HUDEP-2 (cell line): ENCODE measurements around the gene MICAL2.

Experiments
- DNase-seq, 76 experiments: peaks; one replicate each; lab custom pipeline; 2025; ENCODE audit not compliant: unreplicated experiment in 76 of 76; lab: John Stamatoyannopoulos, UW

MICAL2 gene

DNA sequence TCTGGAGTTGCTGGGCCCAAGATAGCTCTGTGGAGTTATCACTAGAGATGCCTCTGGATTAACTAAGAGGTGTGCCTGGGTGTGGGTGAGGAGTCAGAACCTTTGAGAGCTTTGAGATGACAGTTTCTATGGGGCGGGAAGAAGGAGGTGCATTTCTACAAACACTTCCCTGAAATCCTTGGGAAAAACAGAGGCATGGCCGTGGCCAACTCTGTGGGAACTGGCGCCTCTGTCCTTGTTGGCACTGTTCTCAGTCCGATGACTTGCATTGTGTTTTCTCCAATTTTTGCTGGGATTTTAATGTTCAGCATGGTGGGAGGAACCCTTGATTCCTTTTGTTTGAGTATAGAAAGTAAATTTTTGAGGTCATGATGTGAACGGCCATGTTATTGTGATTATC is 151.2 kb downstream of the MICAL2 start:
- DNase-seq = no peak

DNA sequence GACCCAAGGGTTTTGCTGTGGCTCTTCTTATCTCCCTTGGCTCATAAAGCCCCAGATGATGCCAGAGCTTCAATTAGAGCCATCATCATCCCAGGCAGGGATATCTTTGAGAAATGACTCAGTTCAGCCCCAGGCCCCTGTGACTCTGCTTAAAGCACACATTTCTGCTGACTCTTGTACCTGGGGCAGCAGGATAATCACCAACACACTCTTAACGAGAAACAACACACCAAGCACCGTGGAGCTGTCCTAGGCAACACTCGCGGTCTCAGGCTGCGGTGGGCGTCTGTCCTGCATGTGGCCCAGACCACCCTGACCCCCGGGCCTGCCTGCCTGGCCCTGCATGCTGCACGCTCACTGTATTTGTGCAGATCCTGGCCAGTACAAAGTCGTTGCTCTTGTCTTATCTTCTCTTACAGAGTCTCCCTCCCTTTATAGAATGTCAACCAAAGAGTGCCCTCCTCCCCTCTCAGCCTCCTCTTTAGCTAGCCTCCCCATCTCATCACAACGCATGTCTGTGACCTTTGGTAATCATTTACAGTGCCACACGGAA is 152.8 kb downstream of the MICAL2 start:
- peak in 71 of 76 experiments; percentile 13 to 81 (median 51) for DNase-seq

DNA sequence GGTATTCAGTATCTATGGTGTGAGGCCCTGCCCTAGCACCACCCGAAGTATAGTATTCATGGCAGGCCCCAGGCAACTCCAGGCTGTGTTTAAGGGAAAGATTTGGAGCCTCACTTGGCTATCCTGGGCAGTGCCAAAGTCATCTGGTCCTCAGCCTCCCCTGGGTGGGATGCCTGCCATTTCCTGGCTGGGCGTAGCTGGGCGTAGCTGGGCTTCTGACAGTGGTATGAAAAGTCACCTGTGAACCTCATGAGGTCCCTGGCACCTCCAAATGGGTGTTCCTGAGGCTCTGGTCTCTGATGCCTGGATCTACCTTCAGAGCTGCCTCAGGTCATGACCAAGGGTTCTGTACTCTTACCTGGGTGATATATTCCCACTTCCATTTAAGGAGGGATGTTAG is 154.0 kb downstream of the MICAL2 start:
- no peak for DNase-seq

DNA sequence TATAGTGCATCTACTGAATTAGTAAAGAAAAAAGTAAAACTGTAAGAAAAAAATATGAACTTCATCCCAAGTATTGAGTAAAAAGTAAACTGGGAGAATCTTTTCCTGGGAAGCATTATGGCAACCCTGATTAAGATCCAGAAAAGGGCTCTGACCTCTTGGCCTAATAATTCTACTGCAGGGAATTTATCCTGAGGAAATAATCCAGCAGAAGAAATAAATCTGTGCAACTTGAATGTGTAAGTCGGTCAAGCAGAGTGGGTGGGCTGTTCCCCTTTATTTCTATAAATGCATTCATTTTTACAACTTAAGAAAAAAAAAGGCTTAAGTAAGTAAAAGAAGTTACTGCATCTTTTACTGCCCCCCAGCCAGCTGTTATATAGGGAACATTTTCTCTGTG is 155.7 kb downstream of the MICAL2 start:
- no peak for DNase-seq

DNA sequence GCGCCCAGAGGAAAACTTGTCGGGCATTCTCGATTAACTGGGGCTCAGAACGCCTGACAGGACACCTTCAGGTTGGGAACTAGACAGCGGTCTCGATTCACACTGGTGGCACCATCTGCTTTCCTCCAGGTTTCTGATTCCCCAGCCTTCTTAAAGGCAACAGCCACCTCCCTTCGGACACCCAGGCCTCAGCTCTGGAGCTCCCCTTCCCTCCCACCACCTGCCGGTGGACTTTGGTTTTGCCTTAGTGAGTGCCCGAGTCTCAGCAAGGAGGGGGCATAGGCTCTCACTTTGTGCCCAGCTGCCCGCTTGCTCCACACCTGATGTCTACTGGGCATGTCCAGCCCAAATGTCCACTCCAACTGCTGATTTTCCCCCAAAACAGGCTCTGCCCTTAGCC is 156.6 kb downstream of the MICAL2 start:
- no peak for DNase-seq

DNA sequence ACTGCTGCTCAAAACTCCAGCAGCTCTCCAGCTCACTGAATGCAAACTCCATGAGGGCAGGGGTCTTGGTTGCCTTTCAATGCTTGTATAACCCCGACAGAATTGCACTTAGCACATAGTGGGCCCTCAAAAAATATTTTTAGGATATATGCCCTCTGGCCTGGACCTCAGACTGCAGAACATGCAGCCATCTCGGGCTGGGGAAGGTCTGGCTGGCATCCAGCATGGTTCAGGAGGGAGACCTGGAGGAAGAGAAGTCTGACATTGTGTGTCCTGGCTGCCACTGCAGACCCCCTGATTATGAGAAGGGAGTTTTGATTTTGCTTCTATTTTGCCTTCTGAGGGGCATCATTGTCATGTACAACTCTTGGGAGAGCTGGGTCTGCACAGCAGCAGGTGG is 157.5 kb downstream of the MICAL2 start:
- DNase-seq = no peak

DNA sequence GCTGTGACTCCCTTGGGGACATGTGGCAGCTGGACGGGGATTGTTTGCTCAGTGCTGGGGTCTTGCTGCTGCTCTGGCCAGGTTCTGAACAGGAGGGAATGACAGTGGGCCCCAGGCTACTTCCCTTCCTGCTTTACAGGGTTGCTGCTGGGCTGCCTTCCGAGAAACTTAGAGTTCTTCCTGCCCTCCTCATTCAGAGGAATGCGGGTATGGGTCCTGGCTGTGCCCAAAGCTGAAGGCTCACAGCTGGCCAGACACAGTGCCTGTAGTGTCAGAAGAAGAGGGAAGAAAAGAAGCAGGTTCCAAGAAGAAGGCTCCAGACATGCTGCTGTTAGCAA is 158.7 kb downstream of the MICAL2 start:
- DNase-seq = no peak

DNA sequence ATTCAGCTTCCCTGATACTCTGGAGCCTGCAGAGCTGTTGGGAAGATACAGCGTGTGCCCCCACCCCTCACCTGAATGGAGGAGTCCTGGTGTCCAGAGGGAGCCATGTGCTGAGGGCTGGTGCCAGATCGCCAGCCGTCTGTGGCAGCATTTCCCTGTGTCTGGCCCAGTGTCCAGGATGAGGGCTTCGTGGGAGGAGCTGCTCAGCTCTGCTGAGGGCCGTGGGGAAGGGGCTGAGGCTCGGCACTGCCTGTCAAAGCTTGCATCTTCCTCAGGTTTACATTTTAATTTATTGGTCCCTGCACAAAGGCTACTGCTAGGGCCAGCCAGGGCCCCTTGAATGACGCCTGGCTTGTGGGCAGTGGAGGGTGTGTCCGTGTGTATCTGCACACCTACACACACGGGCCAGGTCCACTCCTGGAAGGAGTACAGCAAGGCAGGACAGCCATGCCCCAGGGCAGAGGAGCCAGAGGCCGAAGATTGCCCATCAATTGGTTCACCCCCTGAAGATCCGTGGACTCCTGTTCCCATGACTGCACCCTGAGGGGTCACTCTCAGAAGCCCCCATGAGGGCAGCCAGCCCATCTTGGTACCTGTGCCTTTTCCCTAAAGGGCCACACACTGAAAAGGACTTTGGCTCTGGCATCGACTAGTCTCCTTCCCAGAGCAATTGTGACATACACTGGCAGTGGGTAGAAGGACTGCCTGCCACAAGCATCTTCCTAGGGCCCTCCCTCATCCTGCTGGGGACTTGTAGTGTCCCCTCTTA is 159.2 kb downstream of the MICAL2 start:
- peak in 1 of 76 experiments; percentile 4 for DNase-seq

DNA sequence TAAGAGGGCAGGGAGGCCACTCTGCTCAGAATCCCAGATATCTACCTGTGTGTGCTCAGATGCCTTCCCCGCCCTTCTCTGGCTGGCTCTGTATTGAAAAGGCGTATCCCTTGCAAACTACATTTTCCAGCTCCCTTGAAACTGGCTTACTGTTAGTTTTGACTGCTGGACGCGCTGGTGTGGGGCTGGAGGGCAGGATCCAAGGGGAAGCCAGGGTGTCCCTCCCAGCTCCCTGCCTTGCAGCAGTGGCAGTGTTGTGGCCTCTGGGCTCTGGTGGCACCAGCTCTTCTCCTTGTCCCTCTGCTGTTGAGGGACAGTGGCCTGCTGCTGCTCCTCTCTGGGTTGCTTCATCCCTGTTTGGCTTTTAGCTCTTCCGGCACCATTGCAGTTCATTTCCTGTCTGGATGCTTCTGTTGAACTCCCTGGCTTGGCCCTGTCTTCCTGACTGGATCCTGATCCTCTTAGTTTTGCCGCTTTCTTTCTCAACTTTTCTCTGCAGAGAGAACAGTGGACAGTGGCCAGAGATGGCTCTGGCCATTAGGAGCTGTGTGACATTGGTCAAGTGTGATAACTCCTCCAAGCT is 159.9 kb downstream of the MICAL2 start:
- DNase-seq = peak in 6 of 76 experiments; percentile 3 to 21 (median 8)

DNA sequence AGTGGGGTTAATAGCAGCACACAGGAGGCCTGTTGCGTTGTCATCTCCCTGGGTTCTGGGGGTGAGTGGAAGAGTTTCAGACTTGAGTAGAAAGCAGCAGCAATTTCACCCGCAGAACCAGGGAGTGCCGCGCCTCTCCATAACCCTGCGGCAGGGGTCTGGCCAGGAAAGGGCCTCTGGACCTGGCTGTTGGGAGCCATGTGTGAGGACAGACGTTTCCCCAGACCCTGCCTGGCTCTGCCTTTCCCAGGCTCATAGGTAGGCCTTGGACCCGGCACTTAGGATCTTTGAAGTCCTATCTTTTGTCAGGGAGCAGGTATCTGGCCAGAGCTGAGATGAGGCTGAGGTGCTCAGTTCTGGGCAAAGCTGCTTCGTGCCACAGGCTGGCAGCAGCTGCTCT is 160.4 kb downstream of the MICAL2 start:
- DNase-seq = no peak

DNA sequence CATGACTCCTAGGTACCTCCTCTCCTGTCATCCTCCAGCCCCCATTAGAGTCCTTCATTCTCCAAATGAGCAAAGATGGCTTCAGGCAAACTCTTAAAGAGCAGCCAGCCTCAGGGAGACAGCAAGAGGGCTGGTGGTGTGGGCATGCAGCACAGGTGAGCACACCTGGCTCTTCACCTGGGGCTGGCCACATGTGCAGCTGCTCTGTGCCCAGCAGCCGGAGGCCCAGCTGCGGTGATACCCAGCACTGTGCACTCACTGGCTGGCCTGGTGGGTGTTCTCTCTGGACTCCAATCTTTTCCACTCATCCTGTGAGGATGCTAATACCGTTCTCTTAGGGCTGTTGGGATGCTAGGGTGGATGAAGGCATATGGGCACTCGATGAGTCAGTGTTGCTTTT is 160.9 kb downstream of the MICAL2 start:
- no peak for DNase-seq

DNA sequence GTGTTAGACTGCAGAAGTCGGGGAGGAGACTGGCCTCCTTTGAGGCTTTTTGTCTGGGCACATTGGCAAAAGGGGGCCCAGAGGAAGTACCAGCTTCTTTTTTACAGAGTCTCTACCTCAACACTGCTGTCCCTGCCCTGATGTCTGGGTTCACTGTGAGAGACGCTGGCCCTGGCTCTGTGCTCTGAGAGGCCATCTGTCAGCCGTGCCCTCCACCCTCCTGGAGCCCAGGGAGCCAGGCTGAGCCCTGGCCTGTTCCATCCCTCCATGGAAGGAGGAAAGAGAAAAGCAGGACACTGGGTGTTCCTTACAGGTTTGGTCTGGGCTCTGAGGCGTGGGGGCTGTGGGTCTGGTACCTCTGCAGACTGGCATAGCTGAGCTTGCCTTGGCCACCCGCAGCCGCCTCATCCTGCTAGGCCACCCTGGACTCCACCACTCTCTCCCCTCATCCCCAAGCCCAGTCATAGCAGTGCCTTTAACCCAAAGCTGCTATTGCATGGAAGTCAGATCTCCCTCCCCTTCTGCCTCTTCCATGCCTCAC is 161.5 kb downstream of the MICAL2 start:
- DNase-seq = no peak

DNA sequence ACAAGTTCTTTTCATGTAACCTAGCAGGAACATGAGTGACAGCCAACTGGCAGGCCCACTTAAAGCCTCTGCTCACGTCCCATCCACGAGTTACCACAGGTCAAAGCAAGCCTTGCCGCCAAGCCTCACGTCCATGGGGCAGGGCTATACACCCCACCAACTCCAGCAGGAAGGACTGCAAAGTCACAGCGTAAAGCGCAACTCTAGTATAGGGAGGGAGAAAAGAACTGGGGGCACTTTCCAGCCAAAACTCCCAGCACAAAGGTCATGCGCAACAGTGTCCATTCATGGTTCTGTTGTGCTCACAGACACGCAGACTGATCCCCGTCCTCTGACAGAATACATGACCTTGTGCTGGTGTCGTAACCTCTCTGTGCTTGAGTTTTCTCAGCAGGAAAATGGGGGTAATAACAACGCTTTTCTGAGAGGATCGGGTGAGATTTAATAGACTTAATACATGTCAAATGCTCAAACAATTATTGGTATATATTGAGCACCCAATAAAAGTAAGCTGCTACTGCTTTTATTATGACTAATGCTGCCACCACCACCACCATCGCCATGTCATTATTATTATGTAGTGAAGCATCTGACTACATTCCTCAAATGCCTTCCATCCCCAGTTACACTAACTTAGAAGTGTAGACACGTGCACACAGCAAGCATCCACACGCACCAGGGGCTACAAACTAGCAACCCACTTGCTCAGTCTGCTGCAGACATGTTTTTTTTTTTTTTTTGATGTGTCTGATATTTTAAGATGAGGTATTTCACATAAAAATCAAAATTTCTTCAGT is 162.6 kb downstream of the MICAL2 start:
- no peak for DNase-seq

DNA sequence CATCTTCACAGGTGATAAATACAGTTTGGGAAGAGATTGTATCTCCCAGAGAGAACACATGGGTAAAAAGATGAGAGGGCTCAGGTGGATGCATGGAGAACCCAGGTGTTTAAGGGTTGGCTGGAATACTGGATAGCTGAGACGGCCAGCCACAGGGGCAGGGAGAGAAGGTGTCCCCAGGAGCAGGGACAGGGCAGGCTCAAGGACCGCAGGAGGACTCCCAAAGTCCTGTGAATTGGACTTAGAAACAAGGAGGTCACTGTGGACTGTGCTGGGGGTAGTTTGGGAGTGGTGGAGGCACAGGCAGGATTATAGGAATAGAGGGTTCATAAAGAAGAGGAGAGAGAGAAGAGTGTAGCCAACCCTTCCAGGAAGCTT is 163.2 kb downstream of the MICAL2 start:
- DNase-seq = no peak

DNA sequence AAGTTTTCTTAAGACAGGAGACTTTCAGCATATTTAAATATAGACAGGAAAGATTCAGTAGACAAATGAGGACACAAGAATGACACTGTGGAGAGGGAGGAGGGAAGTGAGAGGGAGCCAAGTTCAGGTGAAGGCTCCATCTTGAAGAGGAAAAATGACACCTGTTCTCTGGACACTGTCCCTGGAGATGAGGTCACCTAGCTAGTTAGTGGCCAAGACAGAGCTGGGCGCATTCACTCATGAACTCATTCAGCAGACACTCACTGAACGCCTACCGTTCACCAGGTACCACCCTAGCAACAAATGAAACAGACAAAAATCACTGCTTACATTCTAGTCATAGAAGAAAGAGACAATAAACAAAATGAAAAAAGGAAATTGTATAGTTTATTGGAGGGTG is 163.7 kb downstream of the MICAL2 start:
- no peak for DNase-seq

DNA sequence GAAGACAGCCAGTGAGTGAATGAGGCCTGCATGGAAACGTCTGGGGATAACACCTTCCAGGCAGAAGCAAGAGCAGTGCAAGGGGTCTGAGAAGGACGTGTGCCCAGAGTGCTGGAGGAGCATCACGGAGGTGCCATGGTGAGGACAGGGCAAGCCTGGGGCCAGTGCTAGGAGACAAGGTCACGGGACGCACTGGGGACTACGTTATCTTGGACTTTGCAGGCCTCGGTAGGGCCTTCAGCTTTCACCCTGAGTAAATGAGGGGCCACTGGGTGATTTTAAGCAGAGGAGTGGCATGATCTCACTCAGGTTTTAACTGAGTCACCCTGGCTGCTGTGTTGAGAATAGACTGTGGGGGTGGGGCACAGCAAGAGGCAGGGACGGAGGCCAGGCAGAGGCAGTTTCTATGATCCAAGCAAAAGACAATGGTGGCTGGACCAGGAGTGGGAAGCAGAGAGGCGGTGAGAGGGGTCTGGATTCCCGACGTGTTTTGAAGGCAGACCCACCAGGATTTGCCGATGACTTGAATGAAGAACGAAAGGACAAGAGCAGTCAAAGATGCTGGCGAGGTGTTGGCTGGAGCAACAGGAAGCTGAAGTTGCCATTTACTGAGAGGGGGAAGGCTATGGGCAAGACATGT is 164.3 kb downstream of the MICAL2 start:
- DNase-seq = no peak

DNA sequence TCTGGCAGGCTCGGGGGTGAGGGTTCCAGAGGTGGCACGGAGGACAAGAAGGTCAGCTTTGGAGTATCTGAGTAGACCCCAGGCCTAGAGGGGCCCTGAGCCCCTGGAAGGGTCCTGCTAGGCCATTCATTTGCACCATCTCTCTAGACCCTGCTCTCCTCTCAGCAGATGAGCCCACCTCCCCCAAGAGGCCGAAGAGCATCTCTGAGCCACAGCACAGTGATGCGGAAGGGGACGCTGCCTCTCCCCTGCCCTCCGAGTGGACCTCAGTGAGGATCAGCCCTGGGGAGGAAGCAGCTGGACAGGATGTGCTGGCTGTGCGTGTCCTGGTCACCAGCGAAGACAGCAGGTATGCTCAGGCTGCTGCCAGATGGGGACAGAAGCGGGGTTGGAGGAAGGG is 165.4 kb downstream of the MICAL2 start:
- no peak for DNase-seq

DNA sequence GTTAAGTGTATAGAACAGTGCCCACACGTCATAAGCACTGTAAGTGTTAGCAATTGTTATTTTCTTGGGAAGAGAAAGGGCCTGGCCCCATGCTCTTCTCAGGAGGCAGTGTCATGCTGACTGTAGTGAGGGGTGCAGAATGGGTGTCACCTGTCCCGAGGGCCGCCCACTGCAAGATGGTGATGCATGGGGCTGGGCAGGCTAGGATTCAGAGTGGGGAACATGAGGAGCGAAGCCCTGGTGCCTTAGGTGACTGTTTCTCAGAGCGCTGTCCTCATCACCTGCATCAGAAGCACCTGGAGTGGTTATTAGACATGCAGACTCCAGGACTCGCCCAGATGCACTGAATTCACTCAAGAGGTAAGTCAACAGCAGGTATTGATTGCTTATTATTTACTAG is 166.0 kb downstream of the MICAL2 start:
- no peak for DNase-seq

DNA sequence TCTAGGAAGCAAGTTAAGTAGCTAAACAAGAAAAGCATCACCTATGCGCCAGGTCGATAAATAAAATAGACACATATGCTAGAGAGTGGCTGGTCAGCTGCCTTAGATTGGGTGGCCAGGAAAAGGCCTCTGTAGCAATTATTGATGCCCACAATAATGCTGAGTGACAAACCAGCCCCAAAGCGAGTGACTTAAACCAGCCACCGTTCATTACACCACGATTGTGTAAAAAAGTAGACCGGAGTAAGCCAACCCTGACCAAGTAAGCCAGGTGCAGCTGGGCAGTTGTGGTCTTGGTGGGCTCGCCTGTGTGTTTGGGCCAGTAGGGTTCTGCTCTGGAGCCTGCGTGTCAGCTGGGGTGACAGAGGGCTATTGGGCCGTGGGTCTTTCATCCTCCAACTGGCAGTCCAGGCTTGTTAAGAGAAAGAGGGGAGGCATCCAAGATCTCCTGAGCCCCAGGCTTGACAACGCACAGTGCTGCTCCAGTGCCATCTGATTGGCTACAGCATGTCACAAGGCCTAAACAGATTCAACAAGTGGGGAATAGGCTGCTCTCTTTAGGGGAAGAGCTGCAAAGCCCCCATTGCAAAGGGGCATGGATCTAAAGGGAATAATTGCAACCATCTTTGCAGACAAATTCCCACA is 166.6 kb downstream of the MICAL2 start:
- no peak for DNase-seq
